SKM-1 (cell line): ENCODE measurements around the gene ZBTB21.

Experiments used
- DNase-seq: peaks from one replicate; lab custom pipeline; 2025; ENCODE audit not compliant: unreplicated experiment; lab: John Stamatoyannopoulos, UW

The ZBTB21 gene

DNA sequence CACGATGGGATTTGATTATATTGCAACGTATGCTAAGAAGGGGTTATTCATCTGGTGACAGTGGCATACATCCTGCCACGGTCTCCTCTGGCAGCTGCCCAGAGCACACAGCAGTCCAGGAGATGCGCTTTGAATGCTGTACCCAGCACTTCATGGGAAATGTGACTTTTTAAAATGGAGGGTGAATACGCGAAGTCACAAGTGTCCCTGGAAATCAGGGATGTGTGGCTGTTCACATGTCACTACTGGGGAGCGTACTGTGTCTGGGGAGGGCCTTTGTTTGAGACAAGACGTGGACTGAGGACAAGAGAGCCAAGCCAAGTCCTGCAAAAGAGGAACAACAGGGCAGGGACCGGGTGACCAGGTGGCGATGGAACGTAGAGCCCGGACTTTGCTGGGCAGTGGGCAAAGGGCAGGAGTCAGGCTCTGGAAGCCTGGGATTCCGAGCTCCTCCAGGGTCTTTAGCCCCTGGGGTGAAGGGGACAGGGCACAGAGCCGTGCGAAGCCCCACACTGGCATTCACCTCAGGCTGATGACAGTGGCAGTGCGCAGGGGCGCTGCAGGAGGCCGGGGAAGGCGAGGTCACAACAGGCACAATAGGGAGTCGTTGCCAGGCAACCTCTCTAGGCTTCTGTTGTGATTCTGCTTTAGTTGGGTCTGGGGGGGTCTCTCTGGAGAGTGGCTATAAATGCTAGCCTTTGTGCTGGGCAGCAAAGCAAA, 11.4 kb upstream of the ZBTB21 start:
- DNase-seq, result no peak

DNA sequence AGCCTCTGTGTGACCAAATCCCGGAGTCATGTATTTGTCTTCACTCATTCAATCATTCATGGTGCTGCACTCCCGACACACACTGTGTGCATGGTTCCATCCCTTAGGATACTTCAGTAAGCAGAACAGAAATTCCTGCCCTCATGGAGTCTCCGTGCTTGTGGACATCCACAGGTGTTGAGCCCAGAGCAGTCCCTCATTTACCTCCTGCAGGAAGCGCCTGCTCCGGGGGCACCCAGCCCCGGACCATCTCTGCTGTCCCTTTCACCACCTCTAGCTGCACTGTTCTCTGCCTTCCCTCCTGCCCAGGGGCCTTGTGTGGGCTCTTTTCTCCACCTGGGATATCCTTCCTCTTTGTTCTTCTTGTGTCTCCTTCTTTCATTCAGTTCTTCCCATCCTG, 9.5 kb upstream of the ZBTB21 start:
- DNase-seq, result no peak

DNA sequence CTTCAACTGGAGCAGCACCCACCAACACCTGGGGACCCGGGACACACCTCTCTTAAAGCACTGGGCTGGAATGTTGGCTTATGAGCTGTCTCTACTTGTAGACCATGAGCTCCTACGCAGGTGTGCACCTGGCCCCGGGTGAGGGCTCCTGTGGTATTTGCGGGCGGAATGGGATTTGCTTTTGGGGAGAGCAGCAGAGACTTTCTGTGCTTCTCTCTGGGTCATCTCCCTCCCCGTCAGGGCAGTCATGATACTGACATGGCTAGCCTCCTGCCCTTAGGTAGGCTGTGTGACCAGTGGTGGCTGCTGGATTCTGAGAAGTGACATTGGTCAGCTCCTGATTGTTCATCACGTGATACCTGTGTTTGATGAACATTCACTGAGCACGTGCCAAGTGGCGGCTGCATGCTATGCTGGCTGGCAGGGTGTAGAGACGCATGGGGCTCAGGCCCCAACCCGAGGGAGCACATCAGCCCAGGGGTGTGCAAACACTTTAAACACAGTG, 9.0 kb upstream of the ZBTB21 start:
- DNase-seq, result no peak

DNA sequence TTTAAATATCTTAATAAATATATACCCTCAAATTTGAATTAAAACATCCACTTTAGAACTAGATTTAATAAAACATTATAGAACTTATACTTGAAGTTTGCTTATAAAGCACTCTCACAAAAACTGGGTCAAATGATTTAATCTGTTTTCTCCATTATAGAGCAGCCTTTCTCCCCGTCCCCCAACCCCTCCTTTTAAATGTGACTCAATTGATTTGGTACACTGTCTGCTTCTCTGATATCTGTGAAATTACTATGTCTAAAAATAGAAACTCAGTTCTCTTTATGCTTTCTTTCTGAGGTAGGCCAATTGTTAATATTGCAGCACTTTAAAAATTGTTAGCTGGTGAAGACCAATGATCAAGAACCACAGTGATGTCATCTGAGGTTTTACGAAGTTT, 6.9 kb upstream of the ZBTB21 start:
- DNase-seq, result no peak

DNA sequence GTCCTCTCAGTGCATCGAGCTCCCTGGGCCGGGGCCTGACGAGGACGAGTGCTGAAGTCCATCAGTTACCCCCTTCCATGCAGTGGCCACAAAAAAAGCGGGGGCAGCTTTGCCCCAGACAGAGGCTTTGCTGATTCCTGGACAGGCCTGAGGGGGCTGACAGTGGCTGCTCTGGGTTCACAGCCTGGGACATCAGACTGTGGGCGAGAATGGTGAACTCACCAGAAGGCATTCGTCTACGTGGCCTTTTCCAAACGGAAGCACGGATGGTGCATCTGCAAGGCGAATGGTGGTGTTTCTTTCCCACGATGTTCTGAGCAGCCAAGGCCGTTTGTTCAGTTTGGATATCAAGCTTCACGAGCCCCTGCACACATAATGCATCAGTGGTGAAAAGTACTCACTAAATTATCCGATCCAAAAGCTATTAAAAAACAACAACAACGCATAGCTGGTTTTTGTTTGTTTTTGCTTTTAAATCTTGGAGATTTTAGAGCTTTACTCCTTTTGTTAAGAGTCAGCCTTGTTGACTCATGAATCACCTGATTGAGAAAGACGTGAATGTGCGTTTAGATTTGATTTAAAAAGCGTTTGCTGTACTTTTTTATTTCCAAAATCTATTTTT, 6.3 kb upstream of the ZBTB21 start:
- DNase-seq, result no peak

DNA sequence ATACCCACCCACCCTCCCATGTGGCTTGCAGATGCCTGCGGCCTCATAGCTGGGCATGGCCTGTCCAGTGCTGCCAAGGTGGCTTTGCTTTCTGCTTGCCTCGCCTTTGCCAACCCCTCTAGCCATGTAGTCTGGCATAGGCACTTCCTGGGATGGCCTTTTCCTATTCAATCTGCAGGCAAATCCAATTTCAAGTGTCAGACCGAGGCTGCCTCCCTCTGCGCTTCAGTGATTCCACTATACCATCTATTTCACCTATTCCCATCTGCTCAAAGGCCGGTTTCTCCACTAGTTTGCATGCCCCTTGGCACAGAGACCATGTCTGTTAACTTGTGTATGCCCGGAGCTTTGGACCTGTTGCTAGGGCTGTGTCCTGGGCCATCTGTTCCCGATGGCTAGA, 3.8 kb upstream of the ZBTB21 start:
- no peak for DNase-seq

DNA sequence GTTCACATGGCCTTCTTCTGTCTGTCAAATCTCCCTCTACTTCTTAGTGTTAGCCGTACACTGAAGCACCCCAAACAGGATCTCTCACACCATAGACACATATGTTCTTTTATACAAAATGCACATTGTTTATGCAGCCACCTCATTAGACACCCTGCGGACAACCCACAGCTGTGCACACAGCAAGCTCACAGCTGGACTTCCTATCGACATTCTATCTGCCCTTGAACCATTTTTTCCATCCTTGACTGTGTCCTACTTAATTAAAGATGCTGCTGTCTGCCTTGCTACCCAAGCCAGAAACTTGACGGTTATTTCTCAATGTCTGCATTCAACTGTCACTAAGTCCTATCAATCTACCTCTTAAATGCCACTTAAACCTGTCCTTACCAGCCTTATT, 3.2 kb upstream of the ZBTB21 start:
- no peak for DNase-seq

DNA sequence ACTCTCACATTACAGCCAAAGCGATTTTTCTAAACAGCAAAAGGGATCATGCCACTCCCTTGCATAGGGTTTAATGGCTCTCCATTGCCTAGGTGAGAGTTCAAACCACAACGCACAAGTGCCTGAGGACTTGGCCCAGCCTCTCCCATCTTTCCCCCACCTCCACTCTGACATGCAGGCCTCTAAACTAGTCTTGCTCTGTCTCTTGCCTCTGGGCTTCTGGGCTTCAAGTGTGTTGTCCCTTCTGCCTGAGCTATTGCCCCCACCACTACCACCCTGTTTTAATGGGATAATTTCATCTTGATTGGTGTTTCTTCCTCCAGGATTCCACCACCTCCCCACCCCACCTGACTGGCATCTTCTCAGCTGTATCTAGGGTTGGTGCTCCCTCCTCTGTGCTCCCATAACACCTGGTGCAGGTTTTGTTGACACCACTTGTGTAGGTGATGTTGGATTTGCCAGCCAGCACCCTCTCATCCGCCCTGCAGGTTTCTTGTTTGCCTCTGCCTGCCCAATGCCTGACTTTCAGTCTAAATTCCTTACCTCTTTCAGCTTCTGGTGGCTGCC, 2.7 kb upstream of the ZBTB21 start:
- no peak for DNase-seq

DNA sequence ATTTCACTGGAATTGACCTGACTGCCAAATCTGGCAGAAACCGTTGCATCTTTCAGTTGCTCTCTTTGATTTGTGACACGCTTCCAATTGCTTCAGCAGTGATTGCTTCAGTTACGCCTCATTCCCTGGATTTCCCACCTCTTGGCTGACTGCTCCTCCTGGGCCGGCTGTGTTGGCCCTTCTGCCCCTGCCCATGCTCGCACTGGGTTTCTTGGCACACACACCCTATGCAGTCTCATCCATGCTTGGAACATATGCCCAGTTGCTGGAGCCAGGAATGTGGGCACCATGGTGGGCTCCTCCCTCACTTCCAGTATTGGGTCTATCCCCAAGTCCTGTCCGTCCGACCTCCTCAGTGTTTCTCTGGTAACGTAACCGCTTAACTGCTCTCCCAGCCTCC, 2.2 kb upstream of the ZBTB21 start:
- DNase-seq, result no peak

DNA sequence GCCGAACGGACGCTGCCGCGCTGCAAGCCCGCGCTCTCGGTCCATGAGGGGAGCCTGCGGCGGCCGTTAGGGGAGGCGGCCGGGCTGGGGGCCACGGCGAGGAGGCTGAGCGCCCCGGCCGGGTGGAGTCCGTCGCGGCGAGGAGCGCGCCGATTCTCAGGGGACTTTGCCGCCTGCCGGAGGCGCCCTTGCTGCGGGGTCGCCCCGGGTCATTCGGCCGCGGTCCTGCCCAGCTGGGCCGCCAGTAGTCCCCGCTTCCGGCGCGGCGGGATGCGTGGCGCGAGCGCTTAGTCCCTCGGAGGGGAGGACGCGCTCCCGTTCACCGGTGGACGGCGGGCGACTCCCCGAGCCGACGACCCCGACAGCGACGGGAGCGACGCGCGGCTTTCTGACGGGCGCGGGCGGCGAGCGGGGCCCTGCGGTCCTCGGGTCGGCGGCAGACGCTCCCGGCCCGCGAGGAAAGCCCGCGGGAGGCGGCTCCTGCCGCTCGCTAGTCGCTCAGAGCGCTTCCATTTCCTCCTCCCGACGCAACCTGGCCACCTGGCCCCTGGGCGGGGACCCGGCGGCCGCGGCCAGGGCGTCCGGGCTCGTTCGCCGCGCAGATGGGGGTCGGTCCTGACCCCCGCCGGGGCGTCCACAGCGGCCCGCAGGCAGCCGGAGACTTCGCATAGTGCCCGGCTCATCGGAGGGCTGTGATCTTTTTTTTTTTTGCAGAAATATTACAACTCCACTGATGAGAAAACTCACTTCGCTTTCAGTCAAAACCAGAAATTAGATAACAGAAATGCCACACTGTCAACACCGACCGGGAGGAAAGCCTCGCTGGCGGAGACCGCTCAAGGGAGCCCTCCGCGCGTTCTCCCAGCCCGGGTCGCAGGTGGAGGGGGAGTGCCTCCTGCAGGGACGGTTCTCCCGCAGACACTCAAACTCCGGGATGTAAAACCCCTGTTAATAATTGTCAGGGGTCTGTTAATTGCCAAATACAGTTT, 641 bp upstream of the ZBTB21 start:
- no peak for DNase-seq

DNA sequence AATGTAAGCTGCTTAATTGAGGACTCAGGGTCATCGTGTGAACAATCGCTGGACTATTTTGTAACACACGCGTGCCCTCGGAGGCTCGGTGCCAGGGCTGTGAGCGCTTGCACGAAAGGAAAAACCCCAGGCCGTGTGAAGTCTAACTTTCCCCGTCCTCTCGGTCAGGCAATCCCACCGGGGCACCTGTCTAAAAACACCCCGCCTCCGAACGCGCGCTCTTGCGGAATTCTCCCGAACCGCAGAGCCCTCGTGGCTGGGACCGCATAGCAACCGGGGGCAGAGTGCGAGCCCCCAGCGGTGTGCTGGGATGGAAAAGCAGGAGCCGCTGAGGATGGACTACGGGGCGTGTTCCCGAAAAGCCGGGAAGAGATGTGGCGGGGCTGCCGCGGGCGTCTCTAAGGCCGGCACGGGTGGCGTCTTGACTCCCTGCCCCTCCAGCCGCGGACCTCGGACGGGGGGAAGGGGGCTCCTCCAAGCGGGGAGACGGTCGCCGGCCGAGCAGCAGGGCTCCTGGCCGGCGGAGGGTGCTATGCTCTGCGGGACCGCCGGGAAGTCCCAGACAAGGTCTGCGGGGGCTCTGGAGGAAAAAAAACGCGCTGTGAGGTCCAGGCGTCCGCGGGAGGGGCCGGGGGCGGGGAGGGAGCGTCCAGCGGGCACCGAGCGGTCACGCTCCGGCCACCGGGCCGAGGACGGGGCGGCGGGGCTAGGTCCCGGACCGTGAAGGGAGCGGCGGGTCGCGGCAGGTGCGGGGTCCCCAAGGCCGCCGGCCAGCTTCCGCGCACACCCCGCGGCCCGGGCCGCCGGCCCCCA, 936 bp downstream of the ZBTB21 start:
- DNase-seq, result peak; percentile 9

DNA sequence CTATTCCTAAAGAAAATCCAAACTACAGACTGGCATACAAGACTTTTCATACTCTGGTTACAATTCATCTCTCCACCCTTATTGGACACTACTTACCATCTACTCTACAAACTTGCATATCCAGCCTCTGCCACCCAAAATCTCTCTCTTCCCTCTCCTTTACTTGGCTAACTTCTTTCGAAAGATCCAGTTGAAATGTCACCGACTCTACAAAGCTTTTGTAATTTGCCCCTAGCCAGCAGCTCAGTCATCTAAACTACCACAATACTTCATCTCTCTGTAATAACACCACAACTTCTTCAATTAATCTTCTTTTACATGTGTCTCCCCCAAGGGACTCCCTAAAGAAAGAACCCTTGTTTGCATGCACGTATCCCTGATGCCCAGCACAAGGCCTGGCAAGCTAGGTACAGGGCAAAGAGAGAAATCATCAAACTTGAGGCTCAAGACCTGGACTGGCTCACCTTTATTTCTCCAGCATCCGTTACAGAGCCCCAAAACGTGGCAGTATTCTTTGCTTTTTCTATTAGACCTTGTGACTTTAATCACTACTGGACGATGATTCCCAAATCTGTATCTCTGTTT, 2.7 kb downstream of the ZBTB21 start:
- no peak for DNase-seq

DNA sequence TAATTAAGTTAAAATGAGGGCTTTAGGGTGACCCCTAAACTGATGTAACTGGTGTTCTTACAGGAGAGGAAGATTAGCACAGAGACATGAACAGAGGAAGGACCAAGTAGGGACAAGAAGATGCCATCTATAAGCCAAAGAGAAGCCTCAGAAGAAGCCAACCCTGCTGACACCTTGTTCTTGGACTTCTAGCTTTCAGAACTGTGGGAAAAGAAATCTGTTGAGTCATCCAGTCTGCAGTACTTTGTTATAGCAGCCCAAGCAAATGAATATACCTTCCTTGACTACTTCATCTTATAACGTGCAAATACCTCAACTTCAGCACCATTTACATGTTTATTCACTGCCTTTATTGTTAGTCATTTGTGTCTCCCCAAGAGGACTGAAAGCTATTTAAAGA, 3.4 kb downstream of the ZBTB21 start:
- DNase-seq, result no peak

DNA sequence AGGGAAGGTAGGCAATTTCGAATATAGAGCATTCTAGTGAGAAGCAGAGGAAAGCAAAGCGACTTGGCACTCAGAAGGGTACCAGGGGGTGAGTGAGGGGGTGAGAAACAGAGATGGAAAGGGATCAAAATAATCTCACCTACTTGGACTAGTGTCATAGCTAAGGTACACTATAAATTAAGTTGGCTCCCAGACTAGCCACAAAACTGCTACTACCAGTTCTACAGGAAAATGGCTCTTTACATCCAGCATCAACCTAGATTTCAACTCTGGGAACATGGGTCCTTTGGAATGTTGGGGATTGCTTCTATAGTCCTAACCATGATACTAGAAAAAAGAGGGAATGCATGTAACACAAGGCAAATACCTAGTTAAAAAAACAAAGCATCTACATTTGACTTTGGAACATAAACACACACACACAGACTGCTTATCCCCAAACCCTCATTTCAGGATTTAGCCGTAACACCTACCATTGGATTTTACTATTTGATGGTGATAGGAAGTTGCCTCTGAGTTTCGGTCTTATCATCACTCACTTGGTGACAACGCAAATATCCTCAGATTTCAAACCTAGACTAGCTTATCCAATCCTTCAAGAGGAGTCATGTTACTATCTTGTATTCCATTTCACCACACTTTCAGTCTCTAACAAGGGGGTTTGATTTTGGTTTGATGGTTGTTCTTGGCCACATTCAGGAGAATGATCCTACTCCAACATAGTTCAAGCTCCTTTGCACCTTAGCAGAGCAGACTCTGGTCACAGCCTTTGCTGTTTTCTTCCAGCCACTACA, 5.6 kb downstream of the ZBTB21 start:
- no peak for DNase-seq

DNA sequence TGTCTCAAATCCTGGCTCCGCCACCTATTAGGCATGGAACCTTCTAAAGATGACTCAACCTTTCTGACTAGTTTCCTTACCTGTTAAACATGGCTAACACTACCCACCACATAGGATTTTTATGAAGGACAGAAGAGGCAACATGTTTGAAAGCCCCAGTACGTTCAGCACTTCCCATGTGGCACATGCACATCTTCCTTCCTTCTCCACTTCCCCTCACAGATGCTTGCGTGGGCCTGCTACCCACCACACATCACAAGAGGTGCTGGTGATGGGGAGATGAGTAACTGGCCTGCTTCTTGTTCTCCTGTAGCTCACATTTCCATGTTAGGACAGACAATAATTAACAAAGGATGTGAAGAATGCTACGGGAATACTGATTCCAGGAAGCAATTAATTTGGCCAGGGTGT, 7.1 kb downstream of the ZBTB21 start:
- no peak for DNase-seq

DNA sequence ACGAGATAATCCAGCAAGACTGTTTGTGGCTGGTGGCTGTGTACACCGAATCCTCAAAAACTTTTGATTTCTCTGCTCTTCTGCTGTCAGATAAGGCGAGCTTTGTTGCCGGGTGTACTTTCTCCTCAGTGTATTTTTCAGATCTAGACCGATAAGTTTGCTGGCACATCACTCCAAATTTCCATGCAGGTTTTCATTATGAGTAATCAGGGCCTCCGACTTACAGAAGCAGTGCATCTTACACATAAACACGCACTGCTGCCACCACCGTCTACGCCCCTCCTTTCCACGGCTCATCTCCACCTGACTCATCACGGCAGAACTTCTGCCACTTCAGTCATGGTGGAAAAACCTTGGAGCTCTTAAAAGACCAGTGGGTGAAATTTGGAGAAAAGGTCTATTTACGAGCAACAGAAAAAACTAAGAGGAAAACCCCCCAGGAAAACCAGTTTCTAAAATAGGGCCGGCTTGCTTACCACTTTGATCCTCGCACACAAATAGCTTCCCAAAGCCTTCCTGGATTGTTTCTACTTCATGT, 7.7 kb downstream of the ZBTB21 start:
- no peak for DNase-seq

DNA sequence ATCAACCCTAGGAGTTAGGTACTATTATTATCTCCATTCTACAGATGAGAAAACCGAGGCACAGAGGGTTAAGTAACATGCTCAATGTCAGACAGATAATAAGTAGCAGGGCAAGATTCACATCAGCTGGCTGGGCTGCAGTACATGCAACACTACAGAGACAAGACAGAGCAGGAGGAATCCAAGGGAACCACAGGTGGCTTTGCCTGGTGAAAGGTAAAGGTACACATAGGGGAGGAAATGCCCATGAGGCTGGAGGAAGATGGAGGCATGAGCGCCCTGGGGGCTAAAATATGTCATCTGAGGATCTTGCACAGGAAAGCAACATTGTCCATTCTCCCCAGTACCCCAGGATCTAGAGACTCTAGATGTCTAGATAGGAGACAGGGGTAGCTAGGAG, 8.4 kb downstream of the ZBTB21 start:
- no peak for DNase-seq

DNA sequence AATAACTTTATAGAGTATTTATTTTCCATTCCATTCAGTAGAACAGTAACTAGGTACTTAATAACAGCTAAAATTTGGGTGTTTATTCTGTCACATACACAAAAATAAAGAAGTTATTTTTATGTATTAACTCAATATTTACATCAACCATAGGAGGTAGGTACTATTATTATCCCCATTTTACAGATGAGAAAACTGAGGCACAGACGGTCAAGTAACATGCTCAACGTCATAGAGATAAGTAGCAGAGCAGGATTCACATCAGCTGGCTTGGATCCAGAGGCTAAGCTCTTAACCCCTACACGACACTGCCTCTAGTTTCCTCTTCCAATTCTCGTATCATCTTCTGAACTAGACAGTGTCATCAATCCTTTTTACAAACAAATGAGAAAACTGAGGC, 9.3 kb downstream of the ZBTB21 start:
- DNase-seq, result no peak

DNA sequence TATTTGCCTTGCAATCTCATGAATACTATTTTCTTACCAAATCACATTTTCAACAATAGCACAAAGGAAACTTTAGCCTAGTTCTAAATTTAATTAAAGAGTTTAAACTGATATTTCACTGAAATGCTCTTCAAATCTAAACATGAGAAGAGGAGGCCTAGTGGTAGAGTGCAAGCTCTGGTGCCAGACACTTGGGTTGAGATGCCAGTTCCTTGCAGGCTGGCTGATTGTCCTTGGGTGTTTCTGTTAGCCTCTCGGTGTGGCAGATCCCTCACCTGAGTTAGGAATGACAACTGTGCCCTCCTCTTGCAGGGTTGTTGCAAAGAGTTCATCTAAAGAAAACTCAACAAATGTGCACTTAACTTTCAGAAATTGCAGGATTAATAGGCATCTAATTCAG, 12.5 kb downstream of the ZBTB21 start:
- DNase-seq, result no peak
